HG03103 (cell line): ENCODE data around the gene DIP2C.
"Not testable (repeated sequence)": the region's sequence is repeated elsewhere in the genome, so short reads cannot be mapped to it uniquely, and the experiment has no call there.

Experiments used
- ATAC-seq: cut with Tn5 transposase; IDR thresholded peaks from one replicate; pipeline ENCODE4 v1.9.1; 2021; ENCODE audit warnings: low read depth; ENCODE audit not compliant: unreplicated experiment

The DIP2C gene

DNA sequence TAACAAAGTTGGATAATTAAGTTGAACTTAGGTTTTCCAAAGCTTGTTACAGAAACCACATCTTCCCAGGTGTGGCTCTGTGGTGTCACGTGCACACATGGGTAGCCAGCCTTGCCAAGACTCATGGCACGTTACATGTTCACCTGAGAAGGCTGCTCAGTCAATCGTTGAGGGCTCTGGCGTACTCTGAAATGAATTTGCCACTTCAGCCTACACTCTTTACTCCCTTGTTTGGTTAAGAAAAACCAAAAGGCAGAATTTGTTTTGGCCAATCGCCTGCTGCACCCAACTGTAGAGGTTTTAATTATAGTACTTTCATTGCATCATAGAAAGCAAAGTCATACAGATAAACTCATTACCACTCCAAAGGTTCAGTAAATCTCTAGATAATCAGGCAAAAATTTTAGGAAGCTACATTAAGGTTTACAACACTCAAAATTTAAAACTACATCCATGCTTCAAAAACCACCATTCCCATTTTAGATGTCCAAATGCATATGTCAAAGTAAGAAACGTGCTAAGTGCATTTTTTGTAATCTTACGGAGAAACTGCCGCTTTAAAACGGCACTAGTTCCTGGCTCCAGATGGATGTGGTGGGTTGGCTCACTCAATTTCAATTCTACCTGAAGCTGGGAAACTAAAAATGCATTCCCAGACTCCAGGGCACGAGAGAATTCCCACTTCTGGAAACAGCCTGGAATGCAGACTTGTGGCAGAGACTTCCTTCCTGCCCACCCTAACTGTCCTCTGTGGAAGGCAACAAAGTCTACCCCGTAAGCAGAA, 88.4 kb downstream of the DIP2C start:
- no peak for ATAC-seq

DNA sequence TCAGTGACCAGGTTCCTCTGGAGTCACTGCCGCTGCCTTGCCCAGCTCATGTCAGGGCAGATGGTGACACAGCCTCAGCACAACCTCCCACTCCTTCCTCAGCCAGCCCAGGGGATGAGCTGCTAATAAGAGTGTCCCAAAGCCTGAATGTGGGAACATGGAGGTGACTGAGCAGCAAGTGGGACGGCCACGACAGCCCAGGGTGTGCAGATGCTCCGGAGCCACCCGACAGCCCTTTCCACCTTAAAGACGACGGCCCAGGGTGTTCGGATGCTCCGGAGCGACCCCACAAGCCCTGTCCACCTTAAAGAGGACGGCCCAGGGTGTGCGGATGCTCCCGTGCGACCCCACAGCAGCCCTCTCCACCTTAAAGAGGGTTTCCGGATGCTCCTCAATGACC, 89.2 kb downstream of the DIP2C start:
- no peak for ATAC-seq

DNA sequence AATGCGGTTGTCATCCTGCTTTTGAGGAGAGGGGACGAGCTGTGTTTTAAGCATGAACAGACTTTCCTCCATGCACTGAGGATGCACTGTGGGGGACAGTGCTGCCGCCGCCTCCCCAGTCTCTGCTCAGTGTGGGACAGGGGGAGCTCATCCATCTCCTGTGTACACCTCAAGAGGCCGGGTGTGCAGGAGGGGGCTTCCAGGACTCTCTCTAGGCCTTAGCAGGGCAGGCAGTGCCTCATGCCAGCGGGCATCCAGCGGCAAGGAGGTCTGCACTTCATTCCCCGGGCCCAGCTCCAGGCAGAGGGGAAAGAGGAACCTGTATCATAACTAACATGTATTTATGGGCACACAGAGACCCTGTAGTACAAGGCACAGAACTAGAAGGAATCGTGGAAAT, 89.7 kb downstream of the DIP2C start:
- no peak for ATAC-seq

- ATAC-seq = no peak
Measured at GRCh38 chr10:598415-599170, 90.9 kb downstream of the DIP2C start.

DNA sequence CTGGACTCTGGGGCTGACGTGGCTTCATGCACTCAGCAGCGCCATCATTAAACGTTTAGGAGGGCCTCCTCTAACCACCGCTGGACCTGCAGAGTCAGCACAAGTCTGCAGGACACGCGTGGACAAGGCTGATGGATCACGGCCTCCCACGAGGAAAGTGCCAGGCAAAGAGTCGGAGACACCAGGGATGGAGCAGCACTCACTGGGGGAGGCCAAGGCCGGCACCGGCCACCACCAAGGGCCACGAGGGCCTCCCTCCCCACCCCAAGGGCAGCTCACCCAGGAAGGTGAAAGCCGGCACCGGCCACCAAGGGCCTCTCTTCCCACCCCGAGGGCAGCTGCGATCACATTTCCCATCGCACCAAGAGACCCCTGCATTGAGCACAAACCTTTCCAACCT, 91.5 kb downstream of the DIP2C start:
- ATAC-seq = no peak

DNA sequence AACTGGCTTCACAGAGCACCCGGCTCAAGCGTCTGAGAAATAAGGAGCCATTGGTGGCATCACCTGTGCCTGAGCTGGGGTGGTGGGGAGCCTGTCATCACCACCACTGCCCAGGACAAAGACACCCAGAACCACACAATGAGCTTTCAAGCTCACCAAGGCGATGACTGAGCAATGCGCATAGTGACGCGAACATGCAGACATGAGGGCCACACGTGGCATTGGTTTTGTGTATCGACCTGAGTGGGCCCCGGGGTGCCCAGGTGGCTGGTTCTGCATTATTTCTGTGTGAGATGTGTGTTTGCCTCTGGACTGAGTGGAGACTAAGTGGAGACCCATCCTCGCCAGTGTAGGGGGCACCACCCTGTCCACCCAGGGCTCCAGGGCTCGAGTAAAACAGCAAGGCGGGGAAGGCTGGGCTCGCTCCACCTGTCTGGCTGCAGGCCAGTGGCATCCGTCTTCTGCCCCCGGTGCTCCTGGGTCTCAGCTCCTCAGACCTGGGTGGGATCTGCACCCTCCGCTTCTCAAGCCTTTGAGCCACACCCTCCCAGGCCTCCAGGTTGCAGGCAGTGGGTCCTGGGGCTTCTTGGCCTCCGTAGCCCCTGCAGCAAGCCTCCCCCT, 92.6 kb downstream of the DIP2C start:
- no peak for ATAC-seq

DNA sequence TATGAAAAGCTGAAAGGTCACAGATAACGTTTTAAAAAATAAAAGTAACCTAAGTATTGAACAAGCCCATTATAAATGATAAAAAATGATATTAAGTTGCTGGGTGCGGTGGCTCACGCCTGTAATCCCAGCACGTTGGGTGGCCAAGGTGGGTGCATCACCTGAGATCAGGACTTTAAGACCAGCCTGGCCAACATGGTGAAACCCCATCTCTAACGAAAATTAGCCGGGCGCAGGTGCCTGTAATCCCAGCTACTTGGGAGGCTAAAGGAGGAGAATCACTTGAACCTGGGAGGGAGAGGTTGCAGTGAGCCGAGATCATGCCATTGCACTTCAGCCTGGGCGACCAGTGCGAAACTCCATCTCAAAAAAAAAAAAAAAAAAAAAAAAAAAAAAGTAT, 93.3 kb downstream of the DIP2C start:
- not testable (repeated sequence) for ATAC-seq

GRCh38 chr10:595473-595872, 94.0 kb downstream of the DIP2C start:
- ATAC-seq = no peak

DNA sequence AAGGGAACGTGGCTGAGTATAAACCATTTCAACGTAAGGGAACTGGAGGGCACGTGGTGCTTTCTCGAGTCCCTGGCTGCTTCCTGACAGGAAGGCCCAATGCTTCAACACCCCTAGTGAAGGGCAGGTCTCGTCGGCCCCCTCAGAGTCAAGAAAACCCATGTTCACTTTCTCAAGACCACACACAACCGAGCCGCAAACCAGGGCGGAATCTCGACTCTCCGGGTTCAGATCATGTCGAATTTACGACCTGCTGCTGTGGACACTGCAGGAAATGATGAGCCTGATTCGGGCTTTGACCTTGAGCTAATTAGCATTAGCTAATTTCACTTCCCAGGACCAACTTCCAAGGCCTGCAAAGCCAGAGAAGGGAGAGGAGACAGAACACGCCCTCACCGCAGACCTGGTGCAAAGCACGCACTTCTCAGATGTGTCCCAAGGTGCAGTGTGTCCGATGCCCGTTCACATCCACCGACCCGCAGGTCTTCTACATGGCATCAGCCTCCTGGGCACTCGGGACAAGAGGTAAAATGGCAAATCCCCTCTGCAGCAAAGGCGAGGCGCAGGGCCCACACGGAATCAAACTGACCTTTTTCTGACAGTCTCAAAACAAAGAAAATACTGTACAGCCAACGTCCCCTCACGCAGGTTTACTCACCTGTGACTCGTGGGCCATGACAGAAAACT, 94.7 kb downstream of the DIP2C start:
- no peak for ATAC-seq

- ATAC-seq = no peak
Measured at GRCh38 chr10:593901-594457, 95.5 kb downstream of the DIP2C start.

DNA sequence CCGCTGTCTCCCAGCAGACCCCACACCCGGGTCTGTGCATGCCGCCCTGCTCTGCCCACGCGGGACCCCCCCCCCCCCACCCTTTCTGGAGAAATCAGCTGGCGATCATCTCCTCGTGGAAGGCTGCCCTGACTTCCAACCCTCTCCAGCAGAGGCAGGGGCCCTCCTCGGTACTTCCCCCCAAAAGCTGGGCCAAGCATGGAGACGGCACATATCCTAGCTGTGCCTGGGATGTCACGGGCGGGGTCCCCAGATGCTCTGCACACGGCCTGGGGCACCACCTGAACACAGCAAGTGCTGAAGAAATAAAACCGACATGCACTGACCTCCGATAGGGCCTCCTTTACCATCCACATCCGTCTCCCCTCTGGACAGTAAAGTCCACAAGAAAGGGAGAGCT, 96.0 kb downstream of the DIP2C start:
- no peak for ATAC-seq

DNA sequence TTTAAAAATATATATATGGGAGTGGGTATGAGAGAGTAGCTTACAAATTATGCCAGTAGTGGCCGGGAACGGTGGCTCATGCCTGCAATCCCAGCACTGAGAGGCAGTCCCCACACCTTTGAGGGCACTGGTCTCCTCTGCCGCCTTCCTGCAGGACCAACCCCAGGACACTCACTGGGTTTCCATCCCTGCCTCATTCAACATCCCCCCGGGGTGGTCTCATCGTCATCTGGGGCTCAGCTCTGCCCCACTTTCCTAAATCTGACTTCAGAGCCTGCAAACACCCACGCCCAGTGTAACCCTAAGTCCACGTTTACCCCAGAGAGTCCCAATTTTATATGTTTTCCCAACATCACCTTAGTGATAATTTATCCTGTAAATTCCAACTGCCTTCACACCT, 96.5 kb downstream of the DIP2C start:
- no peak for ATAC-seq

- no peak for ATAC-seq
Measured at GRCh38 chr10:591646-592045, 97.8 kb downstream of the DIP2C start.

GRCh38 chr10:590721-591120, 98.7 kb downstream of the DIP2C start:
- no peak for ATAC-seq

- no peak for ATAC-seq
Measured at GRCh38 chr10:589961-590680, 99.3 kb downstream of the DIP2C start.

GRCh38 chr10:588246-589165, 101.0 kb downstream of the DIP2C start:
- no peak for ATAC-seq

- no peak for ATAC-seq
Measured at GRCh38 chr10:586716-587115, 102.8 kb downstream of the DIP2C start.

DNA sequence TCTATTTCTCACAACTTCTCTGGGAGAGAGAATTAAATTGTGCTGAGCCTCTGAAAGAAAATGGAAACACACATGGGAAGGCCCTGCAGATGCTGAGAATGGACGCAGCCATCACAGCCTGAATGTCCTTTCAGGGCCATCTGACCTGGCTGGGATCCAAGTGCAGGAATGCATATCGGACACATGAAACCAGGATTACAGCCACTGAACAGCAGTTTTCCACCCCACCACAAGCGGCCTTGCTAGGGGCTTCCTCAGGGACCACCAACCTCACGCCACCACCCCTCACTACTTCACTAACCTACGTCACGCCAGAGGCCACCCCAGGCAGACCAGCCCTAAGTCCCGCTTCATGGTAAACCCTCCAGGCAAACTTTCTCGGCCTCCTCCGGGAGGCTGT, 103.3 kb downstream of the DIP2C start:
- ATAC-seq = no peak

DNA sequence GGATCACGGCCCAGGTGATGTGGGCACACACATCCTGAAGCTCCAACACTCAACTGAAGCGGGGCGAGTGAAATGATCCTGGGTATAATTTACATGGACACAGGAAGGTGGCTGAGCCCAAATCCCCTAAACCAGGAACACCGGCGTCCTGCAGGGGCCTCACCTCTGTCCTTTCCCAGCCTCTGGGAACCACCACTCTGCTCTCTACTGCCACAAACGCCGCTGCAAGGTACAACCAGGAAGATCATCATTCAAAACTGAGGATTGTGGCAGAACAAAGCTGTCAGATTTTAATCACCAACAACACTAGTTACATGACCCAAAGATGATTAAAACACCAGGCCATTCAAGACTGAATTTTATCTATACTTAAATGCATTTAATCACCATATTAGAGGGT, 104.0 kb downstream of the DIP2C start:
- no peak for ATAC-seq
